ENCODE results near the gene TLR8. TPM values are rescaled to one million over a fixed set of nuclear protein-coding genes. Genes with fewer than 3 reads are reported as not detected.

TLR8 gene
- total and polyA plus RNA-seq, 10 of the 15 experiments (the other 5 are each of a cell fraction or from before 2014, with no cell fraction given), result 0.04 TPM; not detected in 9

- TF ChIP-seq PKNOX1 (IDR thresholded peaks at IDR 0.05) (peak; percentile 6), BMI1 (IDR thresholded peaks at IDR 0.05; ENCODE audit: borderline replicate concordance) (peak; percentile 24; the same call in 1 of the 2 replicates), IRF4 (IDR thresholded peaks at IDR 0.05; ENCODE audit: low read depth, low read length) (peak; percentile 98), PAX5 (IDR thresholded peaks at IDR 0.05; ENCODE audit: borderline replicate concordance, low read depth, low read length) (peak; percentile 74; the same call in 1 of the 2 replicates), MXI1 (IDR thresholded peaks at IDR 0.05; ENCODE audit: low read depth, low read length) (peak; percentile 80; the same call in 1 of the 2 replicates), POLR2AphosphoS2 (IDR thresholded peaks at IDR 0.05; ENCODE audit: low read depth, low read length) (peak; percentile 96), RELB (IDR thresholded peaks at IDR 0.05; ENCODE audit: low read depth) (0 out of 2 replicates have a peak, but pooled peaks have one; percentile 57), STAT1 (conservative IDR thresholded peaks at IDR 0.05) (0 out of 2 replicates have a peak, but pooled peaks have one; percentile 15), PRDM15 (CRISPR knock-in tag; IDR thresholded peaks at IDR 0.05) (peak; percentile 79; the same call in 1 of the 2 replicates), CHD2 (IDR thresholded peaks at IDR 0.05; ENCODE audit: borderline replicate concordance, low read depth, low read length) (peak; percentile 77; the same call in 1 of the 2 replicates), YY1 (IDR thresholded peaks at IDR 0.05; ENCODE audit: low read depth, low read length) (peak; percentile 72), MEF2B (IDR thresholded peaks at IDR 0.05; ENCODE audit: partially characterized antibody, poor library complexity, severe bottlenecking) (peak; percentile 78), RB1 (IDR thresholded peaks at IDR 0.05; ENCODE audit: borderline replicate concordance) (no peak), NR2C1 (IDR thresholded peaks at IDR 0.05) (peak; percentile 48; the same call in 1 of the 2 replicates), SP1 (IDR thresholded peaks at IDR 0.05; ENCODE audit: low read depth, low read length) (peak; percentile 58), SMAD5 (IDR thresholded peaks at IDR 0.05; ENCODE audit: low read depth) (peak; percentile 97), MLLT1 (IDR thresholded peaks at IDR 0.05) (peak; percentile 99), PAX8 (IDR thresholded peaks at IDR 0.05) (no peak), IKZF1 (conservative IDR thresholded peaks at IDR 0.05) (peak; percentile 88), BCL11A (IDR thresholded peaks at IDR 0.05; ENCODE audit: low read depth, low read length) (peak; percentile 45)
Observed at GRCh38 chrX:12949927-12950656, 43.7 kb downstream of the TLR8 start (continued).
